ENCODE measurements around the gene RPL27. TPM values are rescaled to one million over a fixed set of nuclear protein-coding genes. Genes with fewer than 3 reads are reported as not detected.

Gene RPL27
- total RNA-seq, 1 donor from 2014 or later, result 293 TPM

- ATAC-seq, result no peak
These were observed 45.1 kb downstream of the RPL27 start for GRCh38 chr17:43043307-43043706.

GRCh38 chr17:43044024-43044423 is 45.8 kb downstream of the RPL27 start:
- ATAC-seq (no peak), DNase-seq (ENCODE audit: low spot score) (no peak)

More at GRCh38 chr17:43043307-43043706, 45.1 kb downstream of the RPL27 start:
- DNase-seq (ENCODE audit: low spot score), result no peak

- ATAC-seq (no peak), DNase-seq (ENCODE audit: low spot score) (no peak)
These were observed 53.8 kb downstream of the RPL27 start for GRCh38 chr17:43051969-43052368.

Other genes starting within 250 kb of the RPL27 start
- 3.4 TPM for gene RAMP2, start 237.2 kb upstream of the RPL27 start, total RNA-seq
- gene VPS25, start 225.0 kb upstream of the RPL27 start, total RNA-seq, result 30.9 TPM
- 0.53 TPM for gene WNK4, start 217.8 kb upstream of the RPL27 start, total RNA-seq
- 62.9 TPM for gene COA3, start 199.7 kb upstream of the RPL27 start, total RNA-seq
- gene CNTD1, start 199.6 kb upstream of the RPL27 start, total RNA-seq, result not detected
- gene BECN1, start 174.1 kb upstream of the RPL27 start, total RNA-seq, result 37.6 TPM
- 40.7 TPM for gene PSME3, start 165.0 kb upstream of the RPL27 start, total RNA-seq
- gene AOC2, start 153.8 kb upstream of the RPL27 start, total RNA-seq, result 2.6 TPM
- gene AOC3, start 147.2 kb upstream of the RPL27 start, total RNA-seq, result 8.6 TPM
- 440 TPM for gene G6PC1, start 97.6 kb upstream of the RPL27 start, total RNA-seq
- 17.2 TPM for gene AARSD1, start 34.0 kb upstream of the RPL27 start, total RNA-seq
- 0.25 TPM for gene PTGES3L, start 18.3 kb upstream of the RPL27 start, total RNA-seq
- 5.3 TPM for gene RUNDC1, start 17.9 kb upstream of the RPL27 start, total RNA-seq
- gene IFI35, start 8.4 kb downstream of the RPL27 start, total RNA-seq, result 13.7 TPM
- gene VAT1, start 24.0 kb downstream of the RPL27 start, total RNA-seq, result 41.5 TPM
- 3.6 TPM for gene RND2, start 26.8 kb downstream of the RPL27 start, total RNA-seq
- gene BRCA1, start 126.9 kb downstream of the RPL27 start, total RNA-seq, result 7.8 TPM
- 55.2 TPM for gene NBR1, start 172.8 kb downstream of the RPL27 start, total RNA-seq
- 2.1 TPM for gene TMEM106A, start 213.5 kb downstream of the RPL27 start, total RNA-seq
- not detected for gene CCDC200, start 230.2 kb downstream of the RPL27 start, total RNA-seq
- gene RNU2-1, start 235.6 kb downstream of the RPL27 start, total RNA-seq, result 2,459 TPM

Measured in left lobe of liver (tissue), 2 donors.